NCI-H146 treated with DMSO at 0.1 percent for 48 hours (cell line): ENCODE measurements around the gene GRIFIN.

Source experiments
- DNase-seq: peaks from one replicate; lab custom pipeline; 2025; ENCODE audit not compliant: unreplicated experiment; lab: John Stamatoyannopoulos, UW

Gene GRIFIN

GRCh38 chr7:2513702-2514101, 37.5 kb upstream of the GRIFIN start:
- DNase-seq = no peak

DNA sequence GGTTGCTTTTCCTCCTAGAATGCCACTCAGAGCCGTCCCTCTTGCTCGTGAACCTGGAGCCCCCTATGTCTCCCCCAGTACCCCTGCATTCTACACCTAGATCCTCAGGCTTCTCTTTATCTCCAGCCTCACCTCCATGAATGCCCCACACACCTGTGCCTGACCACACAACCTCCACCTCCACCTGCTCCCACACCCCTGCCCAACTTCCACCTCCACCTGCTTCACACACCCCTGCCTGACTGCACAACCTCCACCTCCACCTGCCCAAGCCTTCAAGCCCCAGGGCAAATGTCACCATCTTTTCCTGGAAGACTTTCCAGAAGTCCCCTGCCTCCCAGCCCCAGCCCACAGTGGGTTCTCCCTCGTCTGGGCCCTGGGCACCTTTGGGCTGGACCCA, 36.5 kb upstream of the GRIFIN start:
- peak; percentile 12 for DNase-seq

DNA sequence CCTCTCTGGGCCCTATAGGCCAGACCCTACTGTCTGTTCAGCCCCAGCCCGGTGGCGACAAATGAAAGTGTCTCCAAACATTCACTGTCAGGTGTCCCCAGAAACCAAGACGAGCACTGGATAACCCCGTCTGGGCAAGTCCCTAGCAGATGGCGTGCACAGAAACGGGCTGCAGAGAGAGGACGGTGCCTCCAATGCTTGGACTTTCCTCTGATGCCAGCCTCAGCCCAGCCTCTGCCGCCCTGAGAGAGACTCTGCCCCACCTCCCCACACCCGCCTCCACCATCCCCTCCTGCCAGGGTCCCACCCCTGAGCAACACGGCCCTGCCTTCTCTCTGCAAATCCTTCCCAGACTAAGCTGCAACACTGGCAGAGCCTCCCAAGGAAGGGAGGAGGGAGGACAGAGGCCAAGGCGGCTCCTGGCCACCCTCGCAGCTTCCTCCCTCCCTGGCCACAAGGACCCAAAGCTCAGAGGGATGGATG, 36.0 kb upstream of the GRIFIN start:
- no peak for DNase-seq

GRCh38 chr7:2511769-2512168, 35.6 kb upstream of the GRIFIN start:
- no peak for DNase-seq

DNA sequence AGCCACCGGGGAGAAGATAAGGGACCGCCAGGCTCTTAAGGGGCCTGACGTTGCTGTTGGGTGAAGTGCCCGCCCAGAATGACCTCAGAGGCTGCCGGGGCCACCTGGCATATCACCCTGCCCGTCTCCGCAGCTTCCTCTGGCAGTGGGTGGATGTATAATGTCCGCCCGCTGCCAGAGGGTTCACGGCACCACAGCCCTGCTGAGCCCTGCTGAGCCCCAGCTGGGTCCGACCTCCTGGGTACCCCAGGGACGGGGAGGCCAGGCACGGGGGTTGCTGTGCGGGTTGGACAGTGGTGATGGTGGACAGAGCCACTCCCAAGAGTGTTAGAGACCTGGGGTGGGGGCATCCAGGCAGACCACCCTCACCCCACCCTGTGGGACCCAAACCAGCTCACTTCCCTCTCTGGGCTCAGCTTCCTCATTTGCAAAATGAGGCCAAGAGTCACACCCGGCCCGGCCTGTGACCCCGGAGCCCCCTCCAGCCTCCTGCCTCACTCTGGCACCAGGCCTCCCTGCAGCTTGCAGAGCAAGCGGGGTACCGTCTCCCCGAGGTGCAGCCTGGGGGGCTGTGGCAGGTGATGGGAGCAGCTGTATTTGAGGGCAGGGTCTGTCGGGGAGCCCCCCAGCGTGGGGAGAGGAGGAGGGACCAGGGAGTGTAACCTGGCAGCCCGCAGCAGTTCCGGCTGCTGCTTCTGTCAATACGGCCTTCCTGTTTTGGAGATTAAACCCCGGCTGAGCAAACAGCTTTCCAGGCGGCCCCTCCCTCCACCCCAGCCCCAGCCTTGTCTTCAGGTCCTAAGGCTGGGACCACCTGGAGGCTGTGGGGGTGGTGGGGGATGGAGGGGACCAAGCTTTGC, 34.9 kb upstream of the GRIFIN start:
- DNase-seq = peak; percentile 78

GRCh38 chr7:2510130-2510776, 34.1 kb upstream of the GRIFIN start:
- DNase-seq = no peak

- DNase-seq = no peak
These were observed 33.2 kb upstream of the GRIFIN start for GRCh38 chr7:2509298-2509906.

- no peak for DNase-seq
These were observed 32.4 kb upstream of the GRIFIN start for GRCh38 chr7:2508327-2509215.

- DNase-seq = no peak
These were observed 31.7 kb upstream of the GRIFIN start for GRCh38 chr7:2507917-2508306.

- DNase-seq = no peak
These were observed 31.2 kb upstream of the GRIFIN start for GRCh38 chr7:2507208-2507916.

- no peak for DNase-seq
These were observed 29.2 kb upstream of the GRIFIN start for GRCh38 chr7:2505401-2505800.

GRCh38 chr7:2504889-2505375, 28.7 kb upstream of the GRIFIN start:
- no peak for DNase-seq

GRCh38 chr7:2504128-2504888, 28.1 kb upstream of the GRIFIN start:
- no peak for DNase-seq

DNA sequence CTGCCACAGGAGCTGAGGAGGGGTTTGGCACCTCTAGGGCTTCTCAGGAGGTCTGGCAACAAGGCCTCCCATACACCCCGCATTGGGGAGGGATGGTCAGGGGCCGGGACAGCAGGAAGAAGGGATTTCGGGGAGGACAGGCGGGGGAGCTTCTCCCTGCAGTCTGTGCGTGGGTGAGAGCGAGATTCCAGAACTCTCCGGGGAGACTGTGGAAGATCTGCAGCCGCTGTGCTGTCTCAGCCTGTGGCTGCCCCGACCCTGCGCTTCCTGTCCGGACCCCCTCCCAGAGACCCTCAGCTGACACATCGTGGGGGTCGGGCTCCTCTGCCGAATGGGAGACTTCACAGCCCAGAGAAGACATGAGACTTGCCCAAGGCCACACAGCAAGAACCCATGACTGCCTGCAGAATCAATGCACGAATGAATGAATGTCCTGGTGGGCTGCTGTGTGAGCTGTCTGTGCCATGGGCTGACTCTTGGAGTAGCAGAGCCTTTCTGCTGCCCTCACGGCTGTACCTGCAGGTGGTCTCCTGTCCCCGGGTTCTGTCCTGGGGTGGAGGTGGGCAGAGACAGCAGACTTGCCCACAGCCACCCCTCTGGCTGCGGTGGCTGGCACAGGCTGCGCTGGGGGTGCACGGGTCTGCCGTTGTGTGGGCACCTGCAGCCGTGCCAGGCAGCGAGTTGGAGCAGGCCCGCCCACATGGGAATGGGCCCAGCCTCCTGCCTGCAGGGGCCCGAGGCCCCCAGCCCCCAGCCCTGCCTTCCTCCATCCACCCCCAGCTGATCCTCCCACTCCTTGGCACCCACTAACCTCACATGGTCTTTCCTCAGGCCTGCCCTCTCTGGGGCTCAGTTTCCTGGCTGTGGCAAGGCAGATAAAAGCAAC, 27.1 kb upstream of the GRIFIN start:
- no peak for DNase-seq

- no peak for DNase-seq
These were observed 26.4 kb upstream of the GRIFIN start for GRCh38 chr7:2502647-2502966.

- no peak for DNase-seq
These were observed 25.9 kb upstream of the GRIFIN start for GRCh38 chr7:2501947-2502646.

- no peak for DNase-seq
These were observed 24.5 kb upstream of the GRIFIN start for GRCh38 chr7:2500701-2501100.
